Dermis microvascular lymphatic vessel endothelial cell (primary cell): ENCODE measurements around the gene CEMIP. TPM values are rescaled to one million over a fixed set of nuclear protein-coding genes. Genes with fewer than 3 reads are reported as not detected.

Experiments
- DNase-seq, 2 donors: peaks; one replicate each; pipeline versions ENCODE4 v3.0.0 to v3.0.0-alpha.2; 2010; ENCODE audit warnings: low read depth in 2 of 2
- total RNA-seq: library from RNA; depleted of rRNA; stranded (reverse); fragments of >200 nt; gene quantifications from 2 replicates; pipeline ENCODE4 v1.2.1, GENCODE V29; 2014

The CEMIP gene
- total RNA-seq, 1 donor from 2014 or later, result 0.26 TPM

DNA sequence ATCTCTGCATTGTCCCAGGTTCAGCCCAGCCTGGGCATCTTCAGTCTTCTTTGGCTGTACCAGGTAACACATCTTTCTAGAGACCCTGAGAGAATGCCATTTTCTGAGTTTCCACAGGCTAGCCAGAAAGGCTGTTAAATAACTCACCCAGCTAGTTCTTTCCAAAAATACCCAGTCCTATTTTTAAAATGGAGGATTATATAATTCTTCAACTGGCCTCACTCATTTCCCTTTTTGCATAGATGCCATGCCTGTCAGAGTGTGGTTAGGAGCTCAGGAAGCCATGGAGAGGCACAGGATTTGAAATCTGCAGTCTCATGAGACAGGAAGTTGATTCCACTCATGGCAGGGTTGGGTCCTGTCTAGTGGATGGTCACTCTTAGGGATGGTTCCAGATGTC, 39.8 kb downstream of the CEMIP start:
- DNase-seq, result no peak

DNA sequence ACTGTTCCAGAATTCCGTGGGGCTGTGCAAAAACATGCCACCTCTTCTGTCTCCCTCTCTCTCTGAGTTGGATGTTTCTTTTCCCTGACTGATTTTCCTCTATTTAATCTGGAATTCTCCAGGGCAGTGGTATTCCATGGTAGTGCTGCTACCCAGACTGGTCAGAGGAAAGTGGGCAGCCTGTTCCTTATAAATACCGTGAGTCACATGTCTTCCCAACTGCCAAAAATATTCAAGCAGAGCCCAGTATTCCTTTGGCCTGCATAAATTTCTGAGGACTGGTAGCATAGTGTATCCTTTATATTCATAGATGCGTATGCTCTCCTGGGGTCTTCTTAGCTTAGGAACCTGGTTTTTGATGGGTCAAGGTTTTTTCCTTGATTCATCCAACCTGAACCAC, 40.9 kb downstream of the CEMIP start:
- DNase-seq, result no peak

DNA sequence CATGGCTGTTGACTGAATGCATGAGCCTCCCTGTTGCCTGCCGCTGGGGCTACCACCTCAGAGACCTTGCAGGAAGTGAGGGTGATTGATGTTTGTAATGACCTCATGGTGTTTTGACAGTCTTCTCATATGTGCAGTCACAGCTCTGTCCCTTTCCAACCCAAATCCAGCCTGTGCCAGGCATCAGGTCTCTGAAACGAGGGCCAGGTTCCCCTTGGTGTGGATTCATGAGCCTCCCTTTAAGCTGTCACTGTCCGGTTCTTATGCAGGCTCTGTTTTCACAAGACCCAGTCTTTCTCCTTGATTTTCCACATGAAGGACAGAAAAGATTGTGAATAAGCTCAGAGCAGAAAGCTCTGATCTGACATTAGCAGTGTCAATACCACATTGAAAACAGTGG, 43.1 kb downstream of the CEMIP start:
- no peak for DNase-seq

DNA sequence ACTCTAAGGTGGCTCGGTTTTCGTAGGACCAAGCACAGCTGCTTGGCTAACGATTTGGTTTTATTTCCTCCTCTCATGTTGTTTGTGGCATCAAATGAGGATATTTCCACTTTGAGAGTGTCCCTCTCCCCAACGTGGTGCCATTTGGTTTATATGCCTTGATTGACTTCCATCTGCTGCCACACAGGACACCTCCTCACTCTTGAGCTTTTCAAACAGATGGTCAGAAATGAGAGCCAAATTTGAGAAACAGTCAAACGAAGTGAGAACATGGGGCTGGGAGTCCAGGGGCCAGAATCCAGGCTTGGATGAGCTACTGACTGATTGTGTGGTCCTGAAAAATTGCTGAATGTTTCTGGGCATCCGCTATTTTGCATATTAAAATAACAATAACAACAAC, 43.5 kb downstream of the CEMIP start:
- DNase-seq, result no peak

DNA sequence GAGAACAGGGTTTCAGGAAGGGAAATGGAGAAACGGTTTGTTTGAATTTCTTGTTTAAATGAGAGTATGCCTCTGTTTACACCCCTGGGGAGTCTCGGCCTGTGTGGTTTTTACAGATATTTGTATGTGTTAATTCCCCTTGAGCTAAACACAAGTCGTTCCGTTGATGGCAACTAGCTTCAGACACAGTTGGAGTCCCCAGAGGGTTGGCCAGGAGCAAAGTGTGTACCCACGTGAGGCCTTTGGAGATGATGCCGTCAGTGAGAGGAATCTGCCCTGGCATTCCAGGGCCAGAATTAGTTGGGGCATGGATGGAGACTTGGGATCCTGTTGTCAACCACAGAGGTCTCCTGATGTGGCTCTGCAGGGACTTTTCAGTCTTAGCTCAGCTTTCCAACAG, 44.0 kb downstream of the CEMIP start:
- DNase-seq, result no peak

DNA sequence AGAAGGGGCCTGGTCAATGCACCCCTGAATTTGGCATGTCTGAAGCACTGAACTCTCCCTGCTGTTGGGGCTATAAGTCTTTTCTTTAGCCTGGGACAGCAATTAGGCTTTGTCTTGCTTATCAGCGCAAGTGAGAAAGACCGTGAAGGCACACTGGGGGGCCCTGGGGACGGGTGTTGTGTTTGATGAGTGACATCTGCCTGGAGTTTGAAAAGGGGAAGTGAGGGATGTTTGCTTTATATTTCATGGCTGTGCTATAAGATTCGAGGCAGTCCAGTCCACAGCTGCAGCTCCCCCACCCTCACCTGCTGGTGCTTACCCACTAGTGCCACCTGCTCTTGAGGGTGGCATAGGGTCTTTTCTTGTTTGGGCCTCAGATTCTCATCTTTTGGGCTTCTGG, 44.8 kb downstream of the CEMIP start:
- no peak for DNase-seq

DNA sequence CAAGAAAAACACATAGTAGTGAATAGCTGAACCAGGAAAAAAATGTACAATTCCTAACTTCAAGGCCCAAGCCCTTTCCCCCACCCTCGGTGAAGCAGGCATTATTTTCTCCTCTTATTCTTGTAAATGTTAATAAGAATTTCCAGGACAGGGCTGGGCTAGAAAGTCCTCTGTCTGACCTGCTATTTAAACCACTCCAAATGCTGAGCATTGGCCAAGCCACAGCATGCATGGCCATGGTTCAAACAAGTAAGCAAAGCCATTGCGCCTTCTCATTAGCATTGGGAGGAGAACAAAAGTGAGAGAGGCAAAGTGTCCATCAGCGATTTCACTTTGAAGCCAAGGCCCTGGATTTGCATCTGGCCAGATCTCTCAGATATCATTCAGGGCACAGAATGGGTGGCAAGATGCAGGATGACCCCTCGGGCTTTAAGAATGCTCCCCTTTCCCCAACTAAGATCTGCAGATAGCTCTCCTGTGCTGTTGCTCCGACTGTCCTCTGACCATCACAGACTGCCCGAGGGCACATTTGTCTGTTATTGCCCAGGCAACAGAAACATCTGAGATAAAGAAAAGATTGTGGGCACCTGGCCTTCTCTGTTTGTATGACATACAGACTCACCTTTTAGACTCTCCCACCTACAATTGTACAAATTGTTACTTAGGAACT, 46.3 kb downstream of the CEMIP start:
- DNase-seq, result no peak

DNA sequence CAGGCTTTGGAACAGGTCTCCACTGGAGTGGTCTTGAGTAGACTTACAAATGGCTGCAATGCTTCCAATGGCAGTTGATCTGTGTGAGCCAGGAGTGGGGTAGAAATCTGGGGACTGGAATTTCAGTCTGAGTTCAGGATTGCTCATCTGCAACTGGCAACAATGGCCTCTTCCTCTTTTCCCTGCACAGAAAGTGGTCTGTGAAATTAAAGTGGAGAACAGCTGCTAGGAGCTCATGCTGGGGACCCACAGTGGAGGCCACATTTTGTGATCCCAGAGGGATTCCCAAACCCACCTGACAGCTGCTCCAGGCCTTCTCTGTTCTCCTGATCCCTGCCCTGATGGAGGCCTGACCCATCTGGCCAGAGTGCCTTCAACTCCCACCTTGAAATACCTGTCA, 49.6 kb downstream of the CEMIP start:
- no peak for DNase-seq

DNA sequence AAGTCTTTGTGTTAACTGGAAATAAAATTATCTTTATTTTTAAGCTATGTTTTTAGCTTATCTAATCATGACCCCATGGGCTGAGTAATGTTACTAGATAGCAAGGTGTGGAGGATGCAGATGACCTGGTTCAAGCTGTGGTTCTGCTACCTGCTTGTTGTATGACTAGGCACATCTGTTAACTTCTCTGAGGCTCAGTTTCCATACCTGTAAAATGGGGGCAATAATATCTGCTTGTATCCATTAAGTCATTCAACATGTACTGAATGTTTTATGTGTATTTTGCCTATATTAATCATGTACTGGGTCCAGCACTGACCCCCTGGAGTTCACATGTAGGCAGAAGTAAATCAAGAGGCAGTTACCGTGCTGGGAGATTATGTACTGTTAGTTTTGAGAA, 51.5 kb downstream of the CEMIP start:
- no peak for DNase-seq

DNA sequence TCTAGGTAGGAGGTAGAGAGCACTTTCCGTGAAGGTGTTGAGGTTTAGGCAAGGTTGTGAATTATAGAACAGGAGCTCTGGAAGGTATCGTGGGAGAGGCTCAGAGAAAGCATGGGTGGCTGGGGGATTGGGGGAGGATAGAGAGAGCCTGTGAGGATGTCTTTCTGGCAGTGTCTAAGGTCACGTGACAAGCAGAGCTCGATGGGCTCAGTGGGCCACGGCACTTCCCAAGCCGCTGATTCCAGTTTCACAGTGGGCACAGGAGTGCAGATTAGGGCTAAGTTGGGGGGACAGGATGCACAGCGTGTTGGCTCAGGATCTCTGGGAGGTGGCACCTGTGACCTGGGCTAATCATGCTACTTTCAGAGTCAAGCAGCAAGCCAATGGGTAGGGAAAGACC, 52.0 kb downstream of the CEMIP start:
- no peak for DNase-seq

DNA sequence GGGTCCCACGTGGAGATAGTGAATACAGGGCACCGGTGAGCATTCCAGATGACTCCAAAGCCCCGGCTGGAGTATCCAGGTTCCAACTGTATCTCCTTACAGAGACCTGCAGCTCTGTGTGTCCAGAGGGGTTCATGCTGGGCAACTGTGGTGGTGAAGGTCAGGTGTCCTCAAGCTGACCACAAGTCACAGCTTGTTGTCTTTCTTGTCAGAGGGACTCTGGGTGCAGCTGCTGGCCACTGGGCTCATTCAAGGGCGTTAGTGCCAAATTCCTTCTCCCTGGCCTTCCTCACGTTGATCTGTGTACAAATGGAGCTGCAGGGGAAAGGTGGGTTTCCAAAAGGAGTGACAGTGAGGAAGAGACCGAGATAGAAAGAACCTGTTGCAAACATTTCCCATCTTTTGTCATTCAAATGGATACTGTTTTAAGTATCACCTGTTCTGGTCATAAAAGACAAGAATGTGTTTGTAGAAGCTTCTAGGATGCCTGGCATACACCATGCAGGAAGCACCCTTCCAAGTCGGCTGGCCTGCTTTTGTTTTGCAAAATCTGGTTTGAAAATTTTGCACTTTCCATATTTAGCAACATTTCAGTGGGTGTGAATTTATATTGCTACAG, 52.5 kb downstream of the CEMIP start:
- no peak for DNase-seq

DNA sequence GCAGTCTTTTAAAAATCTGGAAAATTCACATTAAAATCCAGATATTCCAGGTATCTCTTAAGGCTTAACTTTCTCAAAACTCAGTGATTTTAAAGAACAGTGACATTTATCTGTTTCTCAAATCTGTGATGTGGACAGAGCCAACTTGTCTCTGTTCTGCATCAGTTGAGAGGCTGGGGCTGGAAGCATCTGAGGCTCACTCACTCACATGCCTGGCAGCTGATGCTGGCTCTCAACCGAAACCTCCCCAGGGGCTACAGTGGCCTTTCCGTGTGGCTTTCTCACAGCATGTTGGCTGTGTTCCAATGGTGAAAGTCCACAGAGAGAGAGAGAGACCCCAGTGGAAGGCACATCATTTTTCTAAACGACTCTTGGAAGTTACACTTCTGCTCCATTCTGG, 53.5 kb downstream of the CEMIP start:
- no peak for DNase-seq

DNA sequence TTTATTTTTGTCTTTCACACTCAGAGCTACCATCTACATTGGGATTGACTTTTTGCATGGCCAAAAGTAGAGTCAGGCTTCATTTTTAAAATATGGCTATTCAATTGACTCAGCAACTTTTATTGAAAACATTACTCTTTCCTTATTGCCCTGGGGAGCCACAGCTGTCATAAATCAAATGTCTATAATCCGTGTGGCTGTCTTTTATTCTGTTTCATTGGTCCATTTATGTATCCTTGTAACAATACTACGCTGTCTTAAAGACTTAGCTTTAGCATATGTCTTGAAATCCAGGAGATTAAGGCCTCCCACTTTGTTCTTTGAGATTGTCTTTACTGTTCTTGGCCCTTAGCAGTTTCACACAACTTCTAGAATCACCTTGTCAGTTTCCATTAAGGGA, 55.2 kb downstream of the CEMIP start:
- DNase-seq, result no peak

DNA sequence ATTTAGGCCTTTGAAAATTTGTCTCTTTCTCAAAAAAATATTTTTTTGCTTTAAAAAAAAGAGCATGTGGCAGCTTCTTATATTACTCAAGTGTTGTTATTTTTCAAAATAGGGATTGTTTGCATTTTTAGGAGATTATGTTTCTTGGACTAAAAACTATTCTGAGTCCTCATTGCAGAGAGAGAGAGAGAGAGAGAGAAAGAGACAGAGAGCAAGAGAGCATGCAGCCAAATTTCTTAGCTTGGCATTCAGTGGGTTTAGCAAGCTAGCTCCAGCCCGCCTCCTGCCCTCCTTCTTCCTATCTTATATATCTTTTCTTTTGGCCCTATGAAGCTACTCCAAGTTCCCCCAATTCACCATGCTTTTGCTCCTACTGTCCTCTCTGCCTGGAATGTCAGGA, 55.7 kb downstream of the CEMIP start:
- DNase-seq, result no peak

DNA sequence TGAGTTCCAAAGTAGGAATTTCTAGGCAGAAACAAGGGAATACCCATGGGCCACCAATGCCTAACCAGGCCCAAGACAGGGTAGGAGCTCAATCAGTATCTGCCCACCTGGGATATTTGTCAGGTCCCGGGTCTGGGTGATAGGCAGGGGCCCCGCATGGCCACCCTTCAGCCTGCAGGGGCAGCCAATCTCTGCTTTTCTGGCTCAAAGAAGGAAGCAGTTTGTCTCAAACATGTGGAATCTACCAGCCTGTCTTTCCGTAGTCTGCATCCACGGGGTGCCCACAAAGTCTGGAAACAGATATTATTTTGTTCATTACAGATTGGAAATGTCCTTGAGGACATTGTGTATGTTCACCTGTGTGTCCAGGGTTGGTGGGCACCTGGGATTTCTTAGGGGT, 56.2 kb downstream of the CEMIP start:
- no peak for DNase-seq

DNA sequence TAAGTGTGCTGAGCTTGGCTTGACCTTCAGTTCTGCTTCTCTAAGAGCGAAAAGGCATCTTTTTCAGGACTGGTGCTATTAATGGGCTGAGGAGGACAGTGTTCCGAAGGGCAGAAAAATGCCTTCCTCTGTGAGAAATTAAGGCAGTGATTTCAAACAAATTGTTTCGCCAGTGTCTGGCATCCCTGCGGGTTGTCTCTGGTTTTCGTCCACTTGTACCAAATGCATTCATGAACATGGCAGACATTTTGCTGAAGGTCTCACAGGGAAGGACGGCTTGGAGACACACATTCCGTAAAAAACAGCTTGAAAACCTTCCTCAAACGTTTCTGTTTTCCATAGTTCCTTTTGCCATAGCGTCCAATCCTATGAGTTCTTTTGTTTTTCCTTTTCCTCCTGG, 57.1 kb downstream of the CEMIP start:
- no peak for DNase-seq

DNA sequence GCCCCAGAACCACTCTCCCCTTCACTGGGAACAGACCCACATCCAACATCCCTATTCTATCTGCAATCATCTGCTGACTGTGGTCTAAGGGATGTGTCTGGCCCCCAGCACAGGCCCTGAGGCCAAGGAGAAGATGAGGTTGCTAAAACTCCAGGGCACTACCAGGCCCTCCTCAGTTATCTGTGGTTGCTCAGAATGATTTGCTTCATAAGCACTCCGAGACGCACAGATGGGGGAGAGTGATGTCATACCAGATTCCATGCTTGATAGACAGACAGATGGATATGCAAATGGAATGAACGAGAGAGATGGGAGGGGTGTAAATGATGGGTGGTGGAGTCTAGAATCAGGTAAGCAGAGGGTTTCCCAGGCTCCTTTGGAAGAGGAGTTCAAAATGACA, 57.8 kb downstream of the CEMIP start:
- DNase-seq, result no peak

DNA sequence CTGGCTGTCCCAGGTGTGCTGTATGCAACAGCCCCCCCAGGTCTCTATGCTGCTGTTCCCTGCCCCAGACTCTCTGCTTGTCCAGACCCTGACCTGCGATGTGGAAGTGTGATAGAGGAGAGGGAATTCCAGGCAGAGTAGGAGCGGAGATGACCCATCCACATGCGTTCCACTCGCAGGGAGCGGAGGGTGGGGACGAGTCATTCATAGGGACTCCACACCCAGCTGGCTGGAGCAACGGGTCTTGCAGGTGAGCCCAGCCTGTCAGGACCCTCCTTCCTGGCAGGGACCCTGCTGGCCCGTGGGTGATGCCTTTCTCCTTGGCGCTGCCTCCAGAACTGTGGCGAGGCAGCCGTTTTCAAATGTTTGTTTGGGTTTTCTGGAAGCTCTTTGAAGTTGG, 58.8 kb downstream of the CEMIP start:
- no peak for DNase-seq

DNA sequence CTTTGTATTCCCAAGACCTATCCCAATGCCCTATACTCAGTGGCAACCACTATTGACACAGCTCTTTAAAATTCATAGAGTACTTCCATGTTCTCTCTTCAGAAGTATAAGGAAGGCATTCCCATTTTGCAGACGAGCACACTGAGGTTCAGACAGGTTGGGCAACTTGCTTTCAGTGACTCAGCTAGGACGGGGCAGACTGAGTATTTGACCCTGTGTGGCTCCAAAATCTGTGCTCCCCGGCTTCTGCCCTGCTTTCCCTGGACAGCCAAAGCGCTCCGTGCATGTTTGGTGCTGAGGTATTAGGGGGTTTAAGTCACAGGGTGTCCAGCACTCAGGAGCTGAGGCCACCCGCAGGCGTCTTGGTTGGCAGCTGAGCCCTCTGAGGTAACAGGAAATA, 59.5 kb downstream of the CEMIP start:
- DNase-seq, result no peak

DNA sequence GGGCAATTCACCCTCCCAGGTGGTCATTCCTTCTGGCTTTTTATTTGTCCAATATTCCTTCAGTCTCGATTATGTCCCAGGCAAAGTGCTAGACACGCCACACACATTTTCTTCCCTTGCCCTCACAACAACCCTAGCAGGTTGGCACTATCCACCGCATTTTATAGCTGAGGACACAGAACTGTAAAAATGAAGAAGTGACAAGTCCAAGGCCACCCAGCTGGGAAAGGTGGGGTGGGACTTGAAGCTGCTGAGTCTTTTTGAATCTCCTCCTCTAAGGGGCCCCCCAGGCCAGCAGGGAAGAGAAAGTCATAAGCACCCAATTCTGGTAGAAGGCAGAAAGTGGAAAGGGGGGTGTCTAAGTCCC, 60.6 kb downstream of the CEMIP start:
- DNase-seq, result no peak

DNA sequence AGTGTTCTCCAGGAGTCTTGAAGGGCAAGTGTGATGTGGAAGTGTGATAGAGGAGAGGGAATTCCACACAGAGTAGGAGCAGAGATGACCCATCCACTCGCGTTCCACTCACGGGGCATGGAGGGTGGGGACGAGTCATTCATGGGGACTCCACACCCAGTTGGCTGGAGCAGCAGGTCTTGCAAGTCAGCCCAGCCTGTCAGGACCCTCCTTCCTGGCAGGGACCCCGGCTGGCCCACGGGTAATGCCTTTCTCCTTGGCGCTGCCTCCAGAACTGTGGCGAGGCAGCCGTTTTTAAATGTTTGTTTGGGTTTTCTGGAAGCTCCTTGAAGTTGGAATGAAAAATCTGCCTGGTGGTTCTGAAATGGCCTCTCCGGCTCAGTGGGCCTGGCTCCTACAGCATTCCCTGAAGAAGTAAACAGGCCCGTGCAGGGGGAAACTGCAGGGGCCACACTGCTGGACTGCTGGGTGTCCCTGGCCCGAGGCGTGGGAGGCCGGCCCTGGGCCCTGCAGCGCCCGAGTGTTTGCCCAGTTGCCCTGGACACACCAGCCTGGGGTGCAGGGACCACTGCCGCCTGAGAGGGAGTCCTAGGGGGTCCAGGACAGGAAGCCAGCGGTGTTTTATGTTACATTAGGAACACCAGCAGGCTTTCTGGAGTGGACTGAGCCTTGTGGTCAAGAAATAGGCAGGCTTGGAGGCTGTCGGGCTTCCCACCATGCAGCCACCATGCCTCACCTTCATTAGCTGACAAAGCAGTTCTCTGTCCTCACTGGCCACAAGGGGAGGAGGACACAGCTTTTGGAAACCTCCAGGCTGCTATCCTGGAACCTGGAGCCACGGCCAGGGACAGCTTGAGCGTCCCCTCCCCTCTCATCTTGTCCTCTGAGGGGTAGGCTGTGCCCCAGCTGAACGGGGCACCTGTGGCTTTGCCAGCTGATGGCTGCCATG, 61.3 kb downstream of the CEMIP start:
- no peak for DNase-seq

DNA sequence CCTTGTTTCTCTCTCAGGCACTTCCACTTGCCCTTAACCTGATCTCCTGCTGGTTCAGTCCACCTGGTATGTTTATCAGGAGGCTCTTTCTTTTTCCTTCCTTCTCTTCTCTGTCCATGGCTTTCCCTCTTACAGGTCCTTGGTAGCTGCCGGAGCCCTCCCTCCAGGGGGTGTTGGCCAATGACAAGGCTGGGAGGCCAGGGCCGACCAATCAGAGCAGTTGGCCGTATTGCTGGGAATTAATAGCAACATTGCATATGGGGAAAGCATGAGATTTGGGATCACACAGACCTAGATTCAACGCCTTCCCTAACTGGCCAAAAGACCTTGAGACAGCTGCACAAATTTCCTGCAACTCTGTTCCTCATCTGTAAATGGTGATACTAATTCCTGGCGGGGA, 62.4 kb downstream of the CEMIP start:
- DNase-seq, result no peak
